ENCODE results near the gene MALRD1. TPM values are rescaled to one million over a fixed set of nuclear protein-coding genes. Genes with fewer than 3 reads are reported as not detected.

MALRD1 gene
- polyA plus RNA-seq, 1 donor: 109 TPM

DNA sequence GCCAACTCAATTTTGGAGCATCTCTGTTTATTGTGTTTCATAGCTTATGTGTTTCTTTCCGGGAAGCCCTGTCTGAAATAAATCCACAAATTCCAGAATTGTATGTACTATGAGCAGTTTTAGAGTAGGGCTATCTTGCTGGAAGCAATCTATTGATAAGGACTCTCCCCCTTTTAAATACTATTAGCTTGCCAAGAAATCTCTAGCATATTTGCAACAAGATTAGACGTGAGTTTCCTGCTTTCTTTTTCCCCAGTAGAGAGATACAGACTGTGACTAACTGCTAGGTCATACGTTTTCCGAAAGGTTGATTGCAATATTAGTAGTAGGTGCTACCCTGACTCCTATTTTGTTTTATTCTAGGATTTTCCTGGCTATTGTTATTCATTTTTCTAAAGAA is 277.0 kb downstream of the MALRD1 start:
- H3K27me3 ChIP-seq (ENCODE audit: control insufficient read depth, insufficient read depth, low read length): no peaks in the 10 kb centered on the region
- peak in 1 of 2 donors; percentile 13 for DNase-seq
- peaks cover 3% of the 10 kb centered on the region for H3K36me3 ChIP-seq (ENCODE audit: control insufficient read depth, insufficient read depth, low read length)
- no peaks in the 10 kb centered on the region for H3K9me3 ChIP-seq (ENCODE audit: control insufficient read depth, low read depth, low read length)
- H3K4me3 ChIP-seq (ENCODE audit: low read length): no peak overlapping the region
- WGBS (ENCODE audit: insufficient coverage, low lambda C conversion rate): 61% methylated on average over 3 of the region's 4 CpGs
- no peak overlapping the region for H3K27ac ChIP-seq (ENCODE audit: low read length)
- no peaks in the 10 kb centered on the region for H3K4me1 ChIP-seq (ENCODE audit: control insufficient read depth, insufficient read depth, low read length)

DNA sequence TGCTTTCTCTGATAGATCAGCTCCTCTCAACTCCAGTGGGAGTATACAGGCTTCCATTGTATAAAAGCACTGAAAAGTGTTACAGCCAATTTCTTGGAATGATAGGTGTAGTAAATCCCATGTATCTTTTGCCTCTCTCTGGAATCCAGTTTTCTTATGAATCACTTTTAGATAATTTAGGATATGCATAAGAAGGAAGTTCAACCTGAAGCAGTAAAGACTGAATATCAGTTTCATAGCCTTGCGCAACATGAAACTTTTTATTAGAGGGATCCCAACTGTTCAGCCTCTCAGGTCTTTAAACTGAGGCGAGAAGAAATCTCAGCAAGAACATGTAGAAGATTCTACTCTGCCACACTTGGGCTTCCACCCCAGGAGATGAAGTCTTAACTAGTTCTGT is 280.0 kb downstream of the MALRD1 start:
- Histone ChIP-seq H3K9me3 (ENCODE audit: control insufficient read depth, low read depth, low read length) (no peaks in the 10 kb centered on the region), H3K27me3 (ENCODE audit: control insufficient read depth, insufficient read depth, low read length) (no peaks in the 10 kb centered on the region), H3K4me1 (ENCODE audit: control insufficient read depth, insufficient read depth, low read length) (no peaks in the 10 kb centered on the region), H3K27ac (ENCODE audit: low read length) (no peak overlapping the region), H3K4me3 (ENCODE audit: low read length) (no peak overlapping the region), H3K36me3 (ENCODE audit: control insufficient read depth, insufficient read depth, low read length) (peaks cover 13% of the 10 kb centered on the region)
- WGBS (ENCODE audit: insufficient coverage, low lambda C conversion rate): no CpG with 5 or more reads among the region's 2 CpGs
- DNase-seq: no peak

DNA sequence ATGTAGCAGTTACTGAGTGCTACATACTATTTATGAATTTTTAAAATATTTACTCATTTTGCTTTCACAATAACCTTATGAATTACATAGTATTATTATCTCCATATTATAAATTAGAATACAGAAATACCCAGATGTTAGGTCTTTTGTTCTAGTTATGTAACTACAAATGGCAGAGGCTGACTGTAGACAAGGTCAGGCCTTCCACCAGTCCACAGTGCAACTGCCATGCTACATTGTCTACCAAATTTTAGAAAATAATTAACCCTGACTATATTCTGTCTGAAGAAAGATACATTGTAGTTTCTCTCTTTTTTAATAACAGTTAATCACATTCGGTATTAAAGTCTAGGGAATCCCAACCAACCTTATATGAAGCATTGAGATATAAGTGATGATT is 280.9 kb downstream of the MALRD1 start:
- no peak overlapping the region for H3K27ac ChIP-seq (ENCODE audit: low read length)
- H3K4me1 ChIP-seq (ENCODE audit: control insufficient read depth, insufficient read depth, low read length): no peaks in the 10 kb centered on the region
- no peaks in the 10 kb centered on the region for H3K9me3 ChIP-seq (ENCODE audit: control insufficient read depth, low read depth, low read length)
- DNase-seq: no peak
- no peak overlapping the region for H3K4me3 ChIP-seq (ENCODE audit: low read length)
- WGBS (ENCODE audit: insufficient coverage, low lambda C conversion rate): 100% methylated on average over 1 of the region's 1 CpG
- peaks cover 13% of the 10 kb centered on the region for H3K36me3 ChIP-seq (ENCODE audit: control insufficient read depth, insufficient read depth, low read length)
- no peaks in the 10 kb centered on the region for H3K27me3 ChIP-seq (ENCODE audit: control insufficient read depth, insufficient read depth, low read length)

DNA sequence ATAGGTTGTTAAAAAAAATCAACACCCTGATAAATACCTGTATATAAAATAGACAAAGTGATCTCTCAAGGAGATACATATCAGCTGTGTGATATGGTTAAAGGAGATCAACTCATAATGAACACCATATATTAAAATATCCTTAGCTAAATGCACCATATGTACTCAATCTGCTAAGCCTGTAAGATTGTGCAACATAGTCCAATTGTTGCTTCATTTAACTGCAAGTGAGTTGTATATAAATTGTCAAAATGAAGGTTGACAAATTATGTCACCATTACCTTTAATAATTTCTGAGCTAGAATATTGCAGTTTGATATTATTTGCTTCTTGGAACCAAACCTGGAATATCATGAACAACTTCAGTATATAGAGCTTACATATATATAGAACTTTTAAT is 283.7 kb downstream of the MALRD1 start:
- H3K4me3 ChIP-seq (ENCODE audit: low read length): no peak overlapping the region
- peaks cover 13% of the 10 kb centered on the region for H3K36me3 ChIP-seq (ENCODE audit: control insufficient read depth, insufficient read depth, low read length)
- no peaks in the 10 kb centered on the region for H3K9me3 ChIP-seq (ENCODE audit: control insufficient read depth, low read depth, low read length)
- no peak overlapping the region for H3K27ac ChIP-seq (ENCODE audit: low read length)
- H3K27me3 ChIP-seq (ENCODE audit: control insufficient read depth, insufficient read depth, low read length): no peaks in the 10 kb centered on the region
- no peaks in the 10 kb centered on the region for H3K4me1 ChIP-seq (ENCODE audit: control insufficient read depth, insufficient read depth, low read length)
- DNase-seq: no peak

DNA sequence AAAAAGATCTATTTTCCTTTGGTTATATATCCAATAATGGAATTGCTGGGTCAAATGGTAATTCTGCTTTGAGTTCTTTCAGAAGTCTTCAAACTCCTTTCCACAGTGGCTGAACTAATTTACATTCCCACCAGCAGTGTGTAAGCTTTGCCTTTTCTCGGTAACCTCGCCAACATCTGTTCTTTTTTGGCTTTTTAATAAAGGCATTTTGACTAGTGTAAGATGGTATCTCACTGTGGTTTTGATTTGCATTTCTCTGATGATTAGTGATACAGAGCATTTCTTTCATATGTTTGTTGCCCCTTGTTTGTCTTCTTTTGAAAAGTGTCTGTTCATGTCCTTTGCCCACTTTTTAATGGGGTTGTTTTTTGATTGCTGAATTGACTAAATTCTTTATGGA is 285.0 kb downstream of the MALRD1 start:
- Histone ChIP-seq H3K27me3 (ENCODE audit: control insufficient read depth, insufficient read depth, low read length) (no peaks in the 10 kb centered on the region), H3K4me1 (ENCODE audit: control insufficient read depth, insufficient read depth, low read length) (no peaks in the 10 kb centered on the region), H3K4me3 (ENCODE audit: low read length) (no peak overlapping the region), H3K9me3 (ENCODE audit: control insufficient read depth, low read depth, low read length) (no peaks in the 10 kb centered on the region), H3K27ac (ENCODE audit: low read length) (no peak overlapping the region), H3K36me3 (ENCODE audit: control insufficient read depth, insufficient read depth, low read length) (peaks cover 13% of the 10 kb centered on the region)
- no peak for DNase-seq
- 100% methylated on average over 2 of the region's 2 CpGs for WGBS (ENCODE audit: insufficient coverage, low lambda C conversion rate)

DNA sequence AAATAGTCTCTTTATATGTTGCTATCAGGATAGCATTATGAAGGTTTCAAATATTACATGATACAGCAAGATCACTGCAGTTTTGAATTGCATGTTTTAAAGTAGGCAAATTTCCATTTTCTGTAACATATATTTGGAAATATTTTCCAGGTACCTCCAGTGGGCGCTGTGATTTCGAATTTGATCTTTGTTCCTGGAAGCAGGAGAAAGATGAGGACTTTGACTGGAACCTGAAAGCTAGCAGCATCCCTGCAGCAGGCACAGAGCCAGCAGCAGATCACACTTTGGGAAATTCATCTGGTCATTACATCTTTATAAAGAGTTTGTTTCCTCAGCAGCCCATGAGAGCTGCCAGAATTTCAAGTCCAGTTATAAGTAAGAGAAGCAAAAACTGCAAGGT is 299.0 kb downstream of the MALRD1 start:
- no peaks in the 10 kb centered on the region for H3K27me3 ChIP-seq (ENCODE audit: control insufficient read depth, insufficient read depth, low read length)
- H3K27ac ChIP-seq (ENCODE audit: low read length): no peak overlapping the region
- H3K4me3 ChIP-seq (ENCODE audit: low read length): no peak overlapping the region
- WGBS (ENCODE audit: insufficient coverage, low lambda C conversion rate): no CpG with 5 or more reads among the region's 2 CpGs
- no peaks in the 10 kb centered on the region for H3K9me3 ChIP-seq (ENCODE audit: control insufficient read depth, low read depth, low read length)
- H3K36me3 ChIP-seq (ENCODE audit: control insufficient read depth, insufficient read depth, low read length): peaks cover 16% of the 10 kb centered on the region
- H3K4me1 ChIP-seq (ENCODE audit: control insufficient read depth, insufficient read depth, low read length): no peaks in the 10 kb centered on the region
- no peak for DNase-seq

DNA sequence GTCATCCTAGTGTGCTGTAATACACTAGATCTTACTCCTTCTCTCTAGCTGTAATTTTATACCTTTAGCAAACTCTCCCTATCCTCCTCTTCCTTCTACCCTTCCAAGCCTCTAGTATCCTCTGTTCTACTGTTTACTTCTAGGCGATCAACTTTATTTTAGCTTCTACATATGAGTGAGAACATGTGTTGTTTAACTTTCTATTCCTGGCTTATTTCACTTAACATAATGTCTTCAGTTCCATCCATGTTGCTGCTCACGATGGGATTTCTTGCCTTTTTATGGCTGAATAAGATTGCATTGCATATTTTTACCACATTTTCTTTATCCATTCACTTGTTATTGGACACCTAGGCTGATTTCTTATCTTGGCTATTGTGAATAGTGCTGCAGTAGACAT is 318.6 kb downstream of the MALRD1 start:
- 79% methylated on average over 2 of the region's 2 CpGs for WGBS (ENCODE audit: insufficient coverage, low lambda C conversion rate)
- DNase-seq: no peak
- H3K9me3 ChIP-seq (ENCODE audit: control insufficient read depth, low read depth, low read length): peaks cover 4% of the 10 kb centered on the region
- no peak overlapping the region for H3K27ac ChIP-seq (ENCODE audit: low read length)
- H3K4me3 ChIP-seq (ENCODE audit: low read length): no peak overlapping the region
- no peaks in the 10 kb centered on the region for H3K27me3 ChIP-seq (ENCODE audit: control insufficient read depth, insufficient read depth, low read length)
- no peaks in the 10 kb centered on the region for H3K4me1 ChIP-seq (ENCODE audit: control insufficient read depth, insufficient read depth, low read length)
- H3K36me3 ChIP-seq (ENCODE audit: control insufficient read depth, insufficient read depth, low read length): no peaks in the 10 kb centered on the region

DNA sequence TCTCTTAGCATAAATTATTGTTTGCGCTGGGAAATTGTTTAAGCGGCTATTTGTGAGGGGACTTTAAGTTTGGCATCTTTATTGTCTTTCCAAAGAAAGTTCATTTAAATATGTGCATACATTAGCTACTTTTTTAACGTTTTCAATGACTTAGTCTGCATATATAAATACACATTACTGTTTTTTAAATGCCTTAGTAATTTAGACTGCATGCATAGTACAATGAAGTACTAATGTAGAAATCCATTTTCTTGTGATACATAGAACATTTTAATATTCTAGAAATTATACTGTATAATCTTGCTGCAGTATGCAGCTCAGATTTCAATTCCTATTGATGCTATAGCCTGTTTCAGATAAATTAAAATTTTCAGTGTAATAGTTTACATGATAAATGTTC is 325.4 kb downstream of the MALRD1 start:
- no peaks in the 10 kb centered on the region for H3K36me3 ChIP-seq (ENCODE audit: control insufficient read depth, insufficient read depth, low read length)
- DNase-seq: no peak
- H3K4me1 ChIP-seq (ENCODE audit: control insufficient read depth, insufficient read depth, low read length): no peaks in the 10 kb centered on the region
- 67% methylated on average over 3 of the region's 3 CpGs for WGBS (ENCODE audit: insufficient coverage, low lambda C conversion rate)
- H3K27me3 ChIP-seq (ENCODE audit: control insufficient read depth, insufficient read depth, low read length): no peaks in the 10 kb centered on the region
- no peak overlapping the region for H3K4me3 ChIP-seq (ENCODE audit: low read length)
- no peak overlapping the region for H3K27ac ChIP-seq (ENCODE audit: low read length)
- no peaks in the 10 kb centered on the region for H3K9me3 ChIP-seq (ENCODE audit: control insufficient read depth, low read depth, low read length)

DNA sequence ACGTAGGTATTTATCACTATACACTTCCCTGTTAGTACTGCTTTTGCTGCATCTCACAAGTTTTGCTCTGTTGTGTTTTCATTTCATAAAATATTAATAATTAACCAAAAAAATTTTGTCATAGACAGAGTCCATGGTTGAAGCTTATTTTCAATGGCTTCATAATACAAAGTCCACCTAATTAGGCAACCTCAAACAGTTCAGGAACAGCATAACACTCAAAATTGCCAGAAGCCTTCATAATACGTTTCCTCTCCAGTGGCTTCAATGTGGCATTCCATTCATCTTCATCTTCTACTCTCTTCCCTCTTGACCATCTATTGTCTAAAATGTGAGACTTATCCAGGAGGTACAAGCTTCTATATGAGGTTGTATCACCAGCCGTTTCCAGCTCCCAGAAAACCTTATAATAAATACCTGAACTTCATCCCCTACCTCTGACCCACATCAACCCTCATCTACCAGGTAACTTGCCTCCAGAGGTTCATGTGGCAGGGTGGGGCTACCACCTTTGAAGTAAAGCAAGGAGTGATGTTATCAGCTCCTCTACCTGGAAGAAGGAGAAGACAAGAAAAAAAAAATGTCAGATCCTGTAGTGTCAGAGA is 337.3 kb downstream of the MALRD1 start:
- H3K27ac ChIP-seq (ENCODE audit: low read length): peak overlapping the region; percentile 65
- H3K4me3 ChIP-seq (ENCODE audit: low read length): no peak overlapping the region
- 18% methylated on average over 2 of the region's 3 CpGs for WGBS (ENCODE audit: insufficient coverage, low lambda C conversion rate)
- H3K4me1 ChIP-seq (ENCODE audit: control insufficient read depth, insufficient read depth, low read length): peaks cover 5% of the 10 kb centered on the region
- no peaks in the 10 kb centered on the region for H3K27me3 ChIP-seq (ENCODE audit: control insufficient read depth, insufficient read depth, low read length)
- peak; percentile 71 to 90 for DNase-seq
- H3K9me3 ChIP-seq (ENCODE audit: control insufficient read depth, low read depth, low read length): no peaks in the 10 kb centered on the region
- peaks cover 15% of the 10 kb centered on the region for H3K36me3 ChIP-seq (ENCODE audit: control insufficient read depth, insufficient read depth, low read length)

DNA sequence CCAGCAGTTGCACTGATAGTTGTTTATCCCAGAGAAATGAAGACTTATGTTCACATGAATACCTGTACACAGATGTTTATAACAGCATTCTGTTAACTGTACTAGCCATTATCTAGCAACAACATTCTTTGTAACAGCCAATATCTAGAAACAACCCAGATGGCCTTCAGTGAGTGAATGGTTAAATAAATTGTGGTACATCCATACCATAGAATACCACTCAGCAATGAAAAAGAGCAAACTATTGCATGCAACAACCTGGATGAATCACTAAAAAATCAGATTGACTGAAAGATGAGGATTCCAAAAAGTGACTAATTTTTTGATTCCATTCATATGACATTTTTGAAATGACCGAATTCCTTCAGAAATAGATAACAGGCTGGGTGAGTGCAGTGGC is 360.3 kb downstream of the MALRD1 start:
- Histone ChIP-seq H3K27me3 (ENCODE audit: control insufficient read depth, insufficient read depth, low read length) (no peaks in the 10 kb centered on the region), H3K4me1 (ENCODE audit: control insufficient read depth, insufficient read depth, low read length) (no peaks in the 10 kb centered on the region), H3K4me3 (ENCODE audit: low read length) (no peak overlapping the region), H3K9me3 (ENCODE audit: control insufficient read depth, low read depth, low read length) (no peaks in the 10 kb centered on the region), H3K36me3 (ENCODE audit: control insufficient read depth, insufficient read depth, low read length) (no peaks in the 10 kb centered on the region), H3K27ac (ENCODE audit: low read length) (no peak overlapping the region)
- WGBS (ENCODE audit: insufficient coverage, low lambda C conversion rate): 100% methylated on average over 1 of the region's 1 CpG
- DNase-seq: no peak

DNA sequence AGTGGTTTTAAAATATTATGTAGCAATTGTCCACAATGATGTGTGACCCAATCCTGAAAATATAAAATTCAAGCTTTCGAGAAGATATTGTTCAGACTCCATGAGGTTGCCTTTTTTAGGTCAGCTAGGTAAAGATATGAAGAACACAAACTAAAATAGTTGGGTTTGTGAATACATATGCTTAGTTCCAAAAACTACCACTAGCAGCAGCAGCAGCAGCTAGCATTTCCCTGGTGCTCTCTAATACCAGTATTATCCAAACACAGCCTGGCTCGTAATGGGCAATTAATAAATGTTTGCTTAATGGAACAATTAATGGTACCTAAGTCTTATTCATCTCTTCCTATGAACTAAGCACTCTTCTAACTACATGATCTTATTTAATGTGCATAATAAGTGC is 362.5 kb downstream of the MALRD1 start:
- WGBS (ENCODE audit: insufficient coverage, low lambda C conversion rate): no CpG with 5 or more reads among the region's 2 CpGs
- H3K4me1 ChIP-seq (ENCODE audit: control insufficient read depth, insufficient read depth, low read length): no peaks in the 10 kb centered on the region
- DNase-seq: no peak

More for the DNA sequence above, 362.5 kb downstream of the MALRD1 start:
- no peaks in the 10 kb centered on the region for H3K36me3 ChIP-seq (ENCODE audit: control insufficient read depth, insufficient read depth, low read length)
- no peaks in the 10 kb centered on the region for H3K9me3 ChIP-seq (ENCODE audit: control insufficient read depth, low read depth, low read length)
- no peak overlapping the region for H3K4me3 ChIP-seq (ENCODE audit: low read length)
- no peak overlapping the region for H3K27ac ChIP-seq (ENCODE audit: low read length)
- no peaks in the 10 kb centered on the region for H3K27me3 ChIP-seq (ENCODE audit: control insufficient read depth, insufficient read depth, low read length)

All from large intestine (tissue), 3 donors.